Stimulated activated CD8-positive, alpha-beta memory T cell treated with anti-CD3 and anti-CD28 coated beads, Interleukin-15, amount 100 ng/mL, for 24 hours (primary cell): ENCODE data around the gene ERCC1.

Experiments
- DNase-seq: peaks from one replicate; pipeline ENCODE4 v3.0.0-alpha.2; 2020; ENCODE audit warnings: low read depth

Gene ERCC1

DNA sequence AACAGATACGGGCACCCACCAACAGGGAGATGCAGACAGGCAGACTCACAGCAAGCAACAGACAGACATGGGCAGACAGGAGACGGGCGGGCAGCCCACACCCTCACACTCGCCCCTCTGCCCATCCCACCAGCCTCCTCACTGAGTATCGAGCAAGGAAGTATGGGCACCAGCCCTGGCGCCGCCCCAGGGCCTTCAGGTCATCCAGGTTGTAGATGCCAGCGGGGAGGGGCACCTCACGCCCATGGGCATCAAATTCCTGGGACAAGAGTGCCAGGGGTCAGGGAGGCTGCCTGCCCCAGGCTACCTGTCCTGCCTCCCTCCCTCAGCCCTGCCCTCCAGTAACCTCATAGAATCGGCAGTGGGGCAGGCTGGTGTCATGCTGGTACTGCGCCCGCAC lies 59.0 kb downstream of the ERCC1 start:
- DNase-seq, result no peak

DNA sequence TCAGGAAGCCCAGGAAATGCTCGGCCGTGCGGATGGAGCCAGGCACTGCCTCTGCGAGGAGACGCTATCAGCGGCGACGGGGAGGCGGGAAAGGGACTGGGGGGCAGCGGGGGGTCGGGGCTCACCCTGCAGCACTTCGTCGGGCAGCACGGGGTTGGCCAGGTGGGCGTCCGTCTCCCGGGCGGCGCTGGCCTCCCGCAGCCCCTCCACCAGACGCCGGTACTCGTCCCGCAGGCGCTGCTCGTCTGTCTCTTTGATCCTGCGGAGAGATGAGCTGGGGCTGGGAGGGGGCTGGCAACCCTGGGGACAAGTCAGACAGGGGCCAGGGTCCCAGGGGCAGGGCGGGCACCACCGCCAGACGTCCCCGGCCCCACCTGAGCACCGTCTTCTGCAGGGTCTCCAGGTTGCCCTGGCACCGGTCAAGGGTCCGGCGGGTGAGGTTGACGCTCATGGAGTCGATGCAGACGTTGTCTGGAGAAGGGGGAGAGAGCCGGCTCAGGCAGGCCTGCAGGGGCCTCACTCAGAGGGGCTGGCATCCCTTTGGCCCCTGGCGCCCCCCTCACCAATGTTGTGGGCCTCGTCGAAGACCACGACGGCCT lies 59.8 kb downstream of the ERCC1 start:
- DNase-seq, result no peak

- no peak for DNase-seq
These were observed 61.4 kb downstream of the ERCC1 start for GRCh38 chr19:45362291-45362690.

DNA sequence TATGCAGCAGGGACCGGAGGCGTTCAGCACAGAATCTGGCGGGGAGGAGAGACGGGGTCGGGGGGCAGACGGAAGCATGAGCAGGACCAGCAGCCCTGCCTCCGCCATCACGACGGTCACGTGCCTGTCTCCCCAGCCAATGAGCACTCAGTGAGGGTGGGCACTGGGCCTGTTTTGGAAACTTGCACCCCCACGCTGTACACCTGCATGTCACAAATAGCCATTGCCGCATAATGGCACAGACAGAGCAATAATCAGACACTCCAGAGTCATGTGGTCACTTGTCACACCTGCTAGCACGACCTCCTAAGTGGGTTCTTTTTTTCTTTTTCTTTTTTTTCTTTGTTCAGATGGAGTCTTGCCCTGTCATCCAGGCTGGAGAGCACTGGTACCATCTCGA lies 62.1 kb downstream of the ERCC1 start:
- DNase-seq, result no peak

- no peak for DNase-seq
These were observed 65.4 kb downstream of the ERCC1 start for GRCh38 chr19:45358213-45358792.

- no peak for DNase-seq
These were observed 66.3 kb downstream of the ERCC1 start for GRCh38 chr19:45357445-45357783.
